Measurements from ENCODE around the gene EXPH5.

GRCh38 chr11:108551651-108552462 is 41.7 kb downstream of the EXPH5 start:
- TF ChIP-seq CTCF (IDR thresholded peaks at IDR 0.05) (no peak), POLR2A (IDR thresholded peaks at IDR 0.05) (no peak)

Measured in uterus (tissue), 2 donors.